PC-9 (cell line): ENCODE data around the gene SRP19. TPM values are rescaled to one million over a fixed set of nuclear protein-coding genes. Genes with fewer than 3 reads are reported as not detected.
"Not testable (repeated sequence)": the region's sequence is repeated elsewhere in the genome, so short reads cannot be mapped to it uniquely, and the experiment has no call there.

Experiments used
- BruUV-seq: library from RNA; stranded (reverse); fragments of 400-500 nt; replicated peaks from 2 replicates; lab custom pipeline; 2021; lab: Mats Ljungman, UMichigan
- CTCF ChIA-PET: fragments of 300-600 bp; sonication (Branson Sonifier 250); formaldehyde crosslinking; loops from one replicate; lab custom pipeline; 2022; ENCODE audit warnings: antibody characterized with exemption; lab: Charles Lee
- POLR2A ChIA-PET: fragments of 300-600 bp; sonication (Branson Sonifier 250); formaldehyde crosslinking; loops from one replicate; lab custom pipeline; 2022; ENCODE audit warnings: antibody characterized with exemption; ENCODE audit not compliant: unreplicated experiment; lab: Charles Lee
- DNase-seq, 2 experiments: peaks; one replicate each; pipeline versions ENCODE4 v3.0.0 to v3.0.0-alpha.2; 2015 to 2022; ENCODE audit warnings: mixed read lengths in 1 of 2
- H2AFZ ChIP-seq: fragments of 200-600 bp; sonication (generic); 2 replicates; pipeline ENCODE4 v1.8.1; 2017; ENCODE audit warnings: antibody characterized with exemption
- H3F3A ChIP-seq: fragments of 200-600 bp; sonication (generic); 2 replicates; pipeline ENCODE4 v1.8.1; 2017; ENCODE audit warnings: antibody characterized with exemption, mild to moderate bottlenecking, low read depth; ENCODE audit not compliant: insufficient read depth
- H3K27ac ChIP-seq: fragments of 200-600 bp; sonication (generic); 2 replicates; pipeline ENCODE4 v1.6.1; 2016; ENCODE audit warnings: mixed run types
- H3K27me3 ChIP-seq: fragments of 200-600 bp; sonication (generic); 2 replicates; pipeline ENCODE4 v1.6.1; 2016; ENCODE audit warnings: low read depth, mixed run types; ENCODE audit not compliant: insufficient read depth
- H3K36me3 ChIP-seq: fragments of 200-600 bp; sonication (generic); 2 replicates; pipeline ENCODE4 v1.6.1; 2016; ENCODE audit warnings: low read depth, mixed run types
- H3K4me1 ChIP-seq: fragments of 200-600 bp; sonication (generic); replicated peaks from 2 replicates; pipeline ENCODE4 v1.6.1; 2016; ENCODE audit warnings: mixed run types; ENCODE audit not compliant: insufficient read depth
- H3K4me2 ChIP-seq: fragments of 200-600 bp; sonication (generic); 2 replicates; pipeline ENCODE4 v1.6.1; 2017; ENCODE audit warnings: mixed run types
- H3K4me3 ChIP-seq: fragments of 200-600 bp; sonication (generic); 2 replicates; pipeline ENCODE4 v1.6.1; 2016; ENCODE audit warnings: mixed run types
- H3K79me2 ChIP-seq: fragments of 200-600 bp; sonication (generic); 2 replicates; pipeline ENCODE4 v1.6.1; 2017; ENCODE audit warnings: low read depth, mixed run types
- H3K9me2 ChIP-seq: fragments of 200-600 bp; sonication (generic); 2 replicates; pipeline ENCODE4 v1.8.1; 2017; ENCODE audit warnings: mild to moderate bottlenecking; ENCODE audit not compliant: insufficient read depth
- H3K9me3 ChIP-seq: fragments of 200-600 bp; sonication (generic); 2 replicates; pipeline ENCODE4 v1.8.1; 2016; ENCODE audit warnings: low read depth; ENCODE audit not compliant: insufficient read depth
- H4K20me1 ChIP-seq: fragments of 200-600 bp; sonication (generic); 2 replicates; pipeline ENCODE4 v1.8.1; 2017; ENCODE audit not compliant: insufficient read depth
- EZH2 ChIP-seq: fragments of 200-600 bp; sonication (generic); IDR thresholded peaks from 2 replicates; pipeline ENCODE4 v1.8.0; 2017; ENCODE audit warnings: antibody characterized with exemption, low read depth
- intact Hi-C: fragments of 100-400 bp; cut with micrococcal nuclease; formaldehyde crosslinking; loops from one replicate; pipeline ENCODE4 v1.10.0; 2022; ENCODE audit not compliant: unreplicated experiment
- total RNA-seq: library from RNA; stranded (reverse); gene quantifications from 2 replicates; pipeline ENCODE4 v1.2.3, GENCODE V29; 2021
- TF ChIP-seq, protein P1 (sequence below): fragments of 200-600 bp; sonication (generic); conservative IDR thresholded peaks from 2 replicates; pipeline ENCODE4 v1.6.1; 2017; ENCODE audit warnings: mixed run types, antibody characterized with exemption, mild to moderate bottlenecking, moderate library complexity

SRP19 gene
- total RNA-seq, 1 experiment from 2014 or later, result 34.4 TPM

DNA sequence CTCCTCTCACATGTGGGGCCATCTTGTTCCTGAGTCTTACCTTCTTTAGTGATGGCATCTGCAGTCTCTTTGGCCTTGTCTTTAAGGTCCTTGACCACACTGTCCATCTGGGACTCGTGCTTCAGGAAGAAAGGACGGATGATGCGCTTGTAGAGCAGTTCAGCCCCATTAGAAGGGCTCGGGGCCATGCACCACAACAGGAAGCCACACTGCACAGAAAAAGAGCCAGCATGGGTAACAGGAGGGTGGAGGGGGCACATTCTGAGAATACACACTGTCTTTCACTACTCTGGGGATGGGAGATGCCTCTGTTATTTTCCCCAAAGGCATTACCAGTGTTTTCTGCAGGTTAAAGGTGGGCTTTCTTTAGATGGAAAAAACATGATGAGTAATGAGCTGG is 25.9 kb downstream of the SRP19 start:
- Histone ChIP-seq H3K9me2 (no peaks in the 10 kb centered on the region), H3K27ac (no peak overlapping the region), H3K4me2 (no peak overlapping the region), H3K27me3 (no peaks in the 10 kb centered on the region), H3K4me1 (no peaks in the 10 kb centered on the region), H2AFZ (no peak overlapping the region), H3F3A (no peaks in the 10 kb centered on the region), H3K4me3 (no peak overlapping the region), H3K36me3 (peaks cover 14% of the 10 kb centered on the region; the same call in 1 of the 2 replicates), H3K79me2 (no peaks in the 10 kb centered on the region), H4K20me1 (no peaks in the 10 kb centered on the region), H3K9me3 (no peaks in the 10 kb centered on the region)
- DNase-seq, result no peak
- BruUV-seq, result no TSS peak
- TF ChIP-seq, protein P1, sequence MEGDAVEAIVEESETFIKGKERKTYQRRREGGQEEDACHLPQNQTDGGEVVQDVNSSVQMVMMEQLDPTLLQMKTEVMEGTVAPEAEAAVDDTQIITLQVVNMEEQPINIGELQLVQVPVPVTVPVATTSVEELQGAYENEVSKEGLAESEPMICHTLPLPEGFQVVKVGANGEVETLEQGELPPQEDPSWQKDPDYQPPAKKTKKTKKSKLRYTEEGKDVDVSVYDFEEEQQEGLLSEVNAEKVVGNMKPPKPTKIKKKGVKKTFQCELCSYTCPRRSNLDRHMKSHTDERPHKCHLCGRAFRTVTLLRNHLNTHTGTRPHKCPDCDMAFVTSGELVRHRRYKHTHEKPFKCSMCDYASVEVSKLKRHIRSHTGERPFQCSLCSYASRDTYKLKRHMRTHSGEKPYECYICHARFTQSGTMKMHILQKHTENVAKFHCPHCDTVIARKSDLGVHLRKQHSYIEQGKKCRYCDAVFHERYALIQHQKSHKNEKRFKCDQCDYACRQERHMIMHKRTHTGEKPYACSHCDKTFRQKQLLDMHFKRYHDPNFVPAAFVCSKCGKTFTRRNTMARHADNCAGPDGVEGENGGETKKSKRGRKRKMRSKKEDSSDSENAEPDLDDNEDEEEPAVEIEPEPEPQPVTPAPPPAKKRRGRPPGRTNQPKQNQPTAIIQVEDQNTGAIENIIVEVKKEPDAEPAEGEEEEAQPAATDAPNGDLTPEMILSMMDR, result no peak
- TF ChIP-seq EZH2, result no peak
- ChIA-PET CTCF (no interaction called here), POLR2A (no interaction called here)
- intact Hi-C loops, result no loop called here

DNA sequence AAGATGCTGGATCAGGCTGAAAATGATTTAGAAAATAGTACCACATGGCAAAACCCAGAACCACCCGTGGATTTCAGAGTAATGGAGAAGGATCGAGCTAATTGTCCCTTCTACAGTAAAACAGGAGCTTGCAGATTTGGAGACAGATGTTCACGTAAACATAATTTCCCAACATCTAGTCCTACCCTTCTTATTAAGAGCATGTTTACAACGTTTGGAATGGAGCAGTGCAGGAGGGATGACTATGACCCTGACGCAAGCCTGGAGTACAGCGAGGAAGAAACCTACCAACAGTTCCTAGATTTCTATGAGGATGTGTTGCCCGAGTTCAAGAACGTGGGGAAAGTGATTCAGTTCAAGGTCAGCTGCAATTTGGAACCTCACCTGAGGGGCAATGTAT is 31.0 kb downstream of the SRP19 start:
- H3K4me2 ChIP-seq, H3K4me1 ChIP-seq, H3K27me3 ChIP-seq, H3K27ac ChIP-seq, intact Hi-C loops, POLR2A ChIA-PET, CTCF ChIA-PET, DNase-seq, H4K20me1 ChIP-seq, H3K9me3 ChIP-seq, H3K36me3 ChIP-seq, H3F3A ChIP-seq, H2AFZ ChIP-seq, BruUV-seq, H3K9me2 ChIP-seq, H3K79me2 ChIP-seq, H3K4me3 ChIP-seq: not testable (repeated sequence)

DNA sequence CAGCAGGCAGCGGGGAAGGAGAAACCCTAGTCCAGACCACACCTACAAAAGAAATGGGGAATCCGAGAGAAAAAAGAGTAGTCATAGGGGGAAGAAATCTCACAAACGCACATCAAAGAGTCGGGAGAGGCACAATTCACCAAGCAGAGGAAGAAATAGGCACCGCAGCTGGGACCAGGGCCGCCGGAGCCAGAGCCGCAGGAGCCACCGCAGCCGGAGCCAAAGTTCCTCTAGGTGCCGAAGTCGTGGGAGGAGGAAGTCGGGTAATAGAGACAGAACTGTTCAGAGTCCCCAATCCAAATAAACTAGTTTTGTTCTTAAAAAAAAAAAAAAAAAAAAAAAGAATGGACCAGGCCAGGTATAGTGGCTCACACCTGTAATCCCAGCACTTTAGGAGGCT is 31.7 kb downstream of the SRP19 start:
- no peak overlapping the region for H2AFZ ChIP-seq
- H3K36me3 ChIP-seq, result no peaks in the 10 kb centered on the region
- H3K9me3 ChIP-seq, result no peaks in the 10 kb centered on the region
- H3K27me3 ChIP-seq, result no peaks in the 10 kb centered on the region
- H3K27ac ChIP-seq, result no peak overlapping the region
- no peak for DNase-seq
- CTCF ChIA-PET, result no interaction called here
- H3K79me2 ChIP-seq, result no peaks in the 10 kb centered on the region
- POLR2A ChIA-PET, result no interaction called here
- no peaks in the 10 kb centered on the region for H3K9me2 ChIP-seq
- no peaks in the 10 kb centered on the region for H3F3A ChIP-seq
- intact Hi-C loops, result no loop called here
- TF ChIP-seq, protein P1, result no peak
- no peak for TF ChIP-seq EZH2
- no peaks in the 10 kb centered on the region for H4K20me1 ChIP-seq
- H3K4me3 ChIP-seq, result no peak overlapping the region
- H3K4me2 ChIP-seq, result no peak overlapping the region
- no TSS peak for BruUV-seq
- no peaks in the 10 kb centered on the region for H3K4me1 ChIP-seq

DNA sequence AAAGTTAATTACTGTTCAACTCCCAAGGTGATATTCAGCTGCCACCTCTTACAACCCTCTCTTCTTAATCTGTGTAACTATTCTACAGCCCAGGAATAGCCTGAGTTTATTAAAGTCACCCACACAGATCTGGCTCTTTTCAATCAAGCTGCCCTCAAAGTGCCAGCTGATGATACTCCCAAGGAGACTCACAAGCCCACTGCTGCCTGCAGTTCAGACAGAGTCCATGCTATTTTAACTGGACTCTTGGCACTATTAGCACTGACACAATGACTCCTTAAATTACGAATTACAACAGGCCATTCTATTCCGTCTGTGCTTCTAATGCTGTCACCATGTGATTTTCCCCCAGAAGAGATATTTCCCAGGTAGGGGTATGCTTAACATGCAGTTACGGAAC is 34.6 kb downstream of the SRP19 start:
- BruUV-seq, result no TSS peak
- Histone ChIP-seq H3K9me3 (no peaks in the 10 kb centered on the region), H2AFZ (no peak overlapping the region), H4K20me1 (no peaks in the 10 kb centered on the region; the same call in 1 of the 2 replicates), H3K27me3 (no peaks in the 10 kb centered on the region), H3K4me3 (no peak overlapping the region), H3K9me2 (no peaks in the 10 kb centered on the region), H3F3A (peaks cover 4% of the 10 kb centered on the region; the same call in 1 of the 2 replicates), H3K27ac (no peak overlapping the region), H3K4me1 (no peaks in the 10 kb centered on the region), H3K4me2 (no peak overlapping the region), H3K79me2 (no peaks in the 10 kb centered on the region), H3K36me3 (no peaks in the 10 kb centered on the region)
- ChIA-PET POLR2A (no interaction called here), CTCF (no interaction called here)
- no peak for DNase-seq
- TF ChIP-seq EZH2, result no peak
- TF ChIP-seq, protein P1, result no peak
- intact Hi-C loops, result no loop called here
